Spleen (tissue), 11 donors: Measurements from ENCODE around the gene ENDOV. TPM values are rescaled to one million over a fixed set of nuclear protein-coding genes. Genes with fewer than 3 reads are reported as not detected.
A peak's percentile ranks its signal among the peaks of the same experiment; 100 is the strongest.

ENCODE experiments used
- DNase-seq: peaks from one replicate; pipeline ENCODE4 v3.0.0-alpha.2; 2020
- H3K27ac ChIP-seq, 8 donors: fragments of 200-600 bp; sonication (generic) in 7 of 8; 1 replicate in 4 of 8; 2 replicates in 4 of 8; pipeline versions ENCODE4 v1.5.0 to v1.8.0; 2016 to 2021; ENCODE audit warnings: inconsistent platforms in 4 of 8, mild to moderate bottlenecking in 4 of 8, moderate library complexity in 1 of 8
- H3K27me3 ChIP-seq, 7 donors: fragments of 200-600 bp; sonication (generic) in 6 of 7; replicated peaks in 1 of 7; 1 replicate in 4 of 7; 2 replicates in 3 of 7; pipeline versions ENCODE4 v1.5.0 to v1.8.0; 2016 to 2021; ENCODE audit warnings: inconsistent platforms in 3 of 7, mild to moderate bottlenecking in 1 of 7
- H3K36me3 ChIP-seq, 6 donors: fragments of 200-600 bp; sonication (generic) in 5 of 6; 1 replicate in 4 of 6; 2 replicates in 2 of 6; pipeline versions ENCODE4 v1.5.0 to v1.8.0; 2016 to 2021; ENCODE audit warnings: inconsistent platforms in 2 of 6
- H3K4me1 ChIP-seq, 6 donors: fragments of 200-600 bp; sonication (generic) in 5 of 6; 1 replicate in 3 of 6; 2 replicates in 3 of 6; pipeline versions ENCODE4 v1.5.0 to v1.8.0; 2016 to 2021; ENCODE audit warnings: inconsistent platforms in 3 of 6
- H3K4me3 ChIP-seq, 8 donors: fragments of 200-600 bp; sonication (generic) in 7 of 8; 1 replicate in 4 of 8; 2 replicates in 4 of 8; pipeline versions ENCODE4 v1.5.0 to v1.8.0; 2016 to 2021; ENCODE audit warnings: inconsistent platforms in 4 of 8, mild to moderate bottlenecking in 4 of 8, moderate library complexity in 2 of 8
- H3K9me3 ChIP-seq, 8 donors: fragments of 200-600 bp; sonication (generic) in 7 of 8; 1 replicate in 4 of 8; 2 replicates in 4 of 8; pipeline versions ENCODE4 v1.5.0 to v1.8.0; 2016 to 2021; ENCODE audit warnings: inconsistent platforms in 4 of 8
- CTCF ChIP-seq, 11 experiments: fragments of 200-600 bp in 7 of 11; fragments of 450-650 bp in 4 of 11; sonication (generic) in 4 of 11; IDR thresholded peaks in 8 of 11; conservative IDR thresholded peaks in 3 of 11; 1 replicate in 7 of 11; 2 replicates in 4 of 11; pipeline versions ENCODE4 v1.4.0 to v1.8.0; 2016 to 2021; ENCODE audit warnings: antibody characterized with exemption in 11 of 11, inconsistent platforms in 4 of 11, mild to moderate bottlenecking in 1 of 11
- POLR2A ChIP-seq, 3 donors: fragments of 450-650 bp; IDR thresholded peaks; one replicate each; pipeline ENCODE4 v1.5.1; 2017; ENCODE audit warnings: antibody characterized with exemption in 3 of 3, mild to moderate bottlenecking in 1 of 3
- POLR2AphosphoS5 ChIP-seq, 3 donors: sonication (generic); formaldehyde crosslinking; IDR thresholded peaks; one replicate each; pipeline ENCODE4 v1.5.1; 2017; ENCODE audit warnings: antibody characterized with exemption in 3 of 3
- WGBS, 5 donors: extraction: QIAGEN DNeasy Blood & Tissue Kit in 3 of 5; methylation state at CpG; one replicate each; pipeline versions ENCODE4 v1.1.5 to v1.1.7; 2013 to 2018; 5-methylcytosine and 5-hydroxymethylcytosine counted together
- intact Hi-C: fragments of 100-400 bp; cut with DNase I; formaldehyde crosslinking; loops from one replicate; pipeline ENCODE4 v1.15.0; 2023; ENCODE audit warnings: low total_unique reads
- polyA plus RNA-seq, 3 donors: library from polyadenylated mRNA; stranded (reverse); fragments of 200-250 nt; gene quantifications; one replicate each; pipeline ENCODE4 v1.2.1, GENCODE V29; 2013
- total RNA-seq, 7 donors: library from RNA; depleted of rRNA in 3 of 7; stranded (reverse); fragments of >200 nt in 3 of 7; fragmentation: NEBNext Ultra II Directional in 4 of 7; extraction: Animal tissue kit (Norgen Biotek cat#: 25700) in 4 of 7; gene quantifications; one replicate each; pipeline versions ENCODE4 v1.1.0 to v1.2.1, GENCODE V29; 2016 to 2021
- donor health status: healthy with polysubstance abuse.
- donor health status: DM: no; HTN: no; CAD: no; lungs with moderate emphysema.
- donor health status: DM: no; HTN: no; CAD: no.
- donor health status: Bipolar disorder and iron deficiency.
- donor health status: healthy.
- donor health status: DM: no; HTN: no; CAD: no.
- donor health status: DM: yes; HTN: yes; CAD: no.

ENDOV gene
- total and polyA plus RNA-seq, 10 donors, result 9.7 to 47.4 (median 23.2) TPM

GRCh38 chr17:80474231-80474960, 59.4 kb downstream of the ENDOV start:
- H3K27ac ChIP-seq, result no peak overlapping the region
- H3K36me3 ChIP-seq, result no peaks in the 10 kb centered on the region
- intact Hi-C loops, result no loop called here
- TF ChIP-seq POLR2A (IDR thresholded peaks at IDR 0.05) (no peak), CTCF (IDR thresholded peaks at IDR 0.05 in 8 of 11, conservative IDR thresholded peaks at IDR 0.05 in 3 of 11) (peak in 1 of 11 experiments; percentile 14), POLR2AphosphoS5 (IDR thresholded peaks at IDR 0.05) (no peak)
- peak overlapping the region in 2 of 8 donors; percentile 42 to 69 for H3K4me3 ChIP-seq
- H3K27me3 ChIP-seq, result peaks cover 15 to 100% (median 67%) of the 10 kb centered on the region in 7 donors
- H3K9me3 ChIP-seq, result no peaks in the 10 kb centered on the region
- peaks cover 27 to 52% (median 46%) of the 10 kb centered on the region in 6 donors for H3K4me1 ChIP-seq
- no peak for DNase-seq
- WGBS, 5 donors, result 19 to 21% (median 21%) methylated on average over 15 to 16 of the region's 16 CpGs

- H3K4me3 ChIP-seq, result peak overlapping the region in 7 of 8 donors; percentile 18 to 69 (median 33)
- DNase-seq, result no peak
- no peak overlapping the region for H3K27ac ChIP-seq
- intact Hi-C loops, result no loop called here
- H3K27me3 ChIP-seq, result peaks cover 15 to 100% (median 76%) of the 10 kb centered on the region in 7 donors
- WGBS, 5 donors, result 2 to 10% (median 4%) methylated on average over 25 to 55 of the region's 55 CpGs
- TF ChIP-seq CTCF (IDR thresholded peaks at IDR 0.05 in 8 of 11, conservative IDR thresholded peaks at IDR 0.05 in 3 of 11), result no peak
- TF ChIP-seq POLR2AphosphoS5 (IDR thresholded peaks at IDR 0.05), result no peak
- no peak for TF ChIP-seq POLR2A (IDR thresholded peaks at IDR 0.05)
- no peaks in the 10 kb centered on the region for H3K9me3 ChIP-seq
- H3K4me1 ChIP-seq, result peaks cover 27 to 52% (median 46%) of the 10 kb centered on the region in 6 donors
- H3K36me3 ChIP-seq, result no peaks in the 10 kb centered on the region
Observed at GRCh38 chr17:80474961-80475909, 60.3 kb downstream of the ENDOV start.

- Histone ChIP-seq H3K4me3 (peak within 1 kb of the TSS; percentile 18 to 69 (median 34)), H3K36me3 (no peaks in the 10 kb centered on the region), H3K4me1 (peaks cover 27 to 55% (median 48%) of the 10 kb centered on the region in 6 donors), H3K27ac (no peak within 1 kb of the TSS), H3K9me3 (no peaks in the 10 kb centered on the region), H3K27me3 (peaks cover 15 to 100% (median 85%) of the 10 kb centered on the region in 7 donors)
- TF ChIP-seq POLR2A (IDR thresholded peaks at IDR 0.05), result no peak
- TF ChIP-seq POLR2AphosphoS5 (IDR thresholded peaks at IDR 0.05), result peak; percentile 11 to 60 (median 37)
- intact Hi-C loops, result no loop called here
- no peak for DNase-seq
- 1 to 2% (median 1%) methylated on average over 44 to 136 of the region's 136 CpGs for WGBS, 5 donors
Observed at GRCh38 chr17:80475910-80476876, 61.2 kb downstream of the ENDOV start, which contains the start of gene NPTX1. TSS of gene NPTX1 (minus strand) at chr17:80476607. CDS start at chr17:80476446, 161 bp downstream.
